HG03378 (cell line): ENCODE measurements around the gene TTC39C.

Experiments
- ATAC-seq: cut with Tn5 transposase; IDR thresholded peaks from one replicate; pipeline ENCODE4 v1.9.1; 2021; ENCODE audit warnings: mild to moderate bottlenecking, moderate library complexity; ENCODE audit not compliant: unreplicated experiment

Gene TTC39C

GRCh38 chr18:23990474-23991410 lies 23.8 kb upstream of the TTC39C start:
- no peak for ATAC-seq

DNA sequence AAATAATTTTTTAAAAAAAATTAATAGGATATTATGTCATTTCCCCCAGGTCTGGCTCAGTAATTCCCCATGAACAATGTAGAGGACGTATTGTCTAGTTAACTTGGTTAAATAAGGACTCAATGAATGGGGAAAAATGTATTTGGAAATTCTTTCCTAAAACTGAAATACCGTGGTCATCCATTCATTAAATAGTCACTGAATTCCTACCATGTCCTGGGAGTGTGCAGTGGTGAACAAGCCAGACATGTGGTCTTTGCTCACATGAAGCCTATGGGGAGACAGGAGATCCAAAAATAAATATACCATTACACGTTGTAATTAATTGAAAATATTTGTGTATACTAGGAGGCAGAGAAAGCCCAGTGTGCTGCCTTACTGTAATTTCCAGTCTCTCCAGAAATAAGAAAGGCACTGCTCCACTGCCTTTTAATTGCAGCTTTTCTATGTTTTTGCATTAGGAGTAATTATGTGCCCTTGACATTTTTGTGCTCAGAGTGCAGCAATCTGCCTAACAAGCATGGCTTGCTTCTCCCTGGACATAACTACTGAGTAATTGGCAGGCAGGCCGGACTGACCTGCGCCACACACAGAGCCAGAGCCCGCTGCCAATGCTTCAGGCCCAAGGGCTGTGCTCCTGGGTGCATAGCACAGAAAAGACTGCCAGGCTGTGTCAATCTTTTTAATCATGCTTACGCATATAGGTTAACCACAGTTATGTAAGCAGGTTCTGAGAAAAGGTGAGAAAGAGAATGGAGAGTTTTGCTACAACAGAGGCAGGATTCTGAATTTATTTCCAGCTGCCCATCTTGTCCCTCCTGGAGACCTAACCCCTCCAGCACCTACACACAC lies 22.2 kb upstream of the TTC39C start:
- ATAC-seq: peak; percentile 46

GRCh38 chr18:23992941-23993280 lies 21.6 kb upstream of the TTC39C start:
- no peak for ATAC-seq

DNA sequence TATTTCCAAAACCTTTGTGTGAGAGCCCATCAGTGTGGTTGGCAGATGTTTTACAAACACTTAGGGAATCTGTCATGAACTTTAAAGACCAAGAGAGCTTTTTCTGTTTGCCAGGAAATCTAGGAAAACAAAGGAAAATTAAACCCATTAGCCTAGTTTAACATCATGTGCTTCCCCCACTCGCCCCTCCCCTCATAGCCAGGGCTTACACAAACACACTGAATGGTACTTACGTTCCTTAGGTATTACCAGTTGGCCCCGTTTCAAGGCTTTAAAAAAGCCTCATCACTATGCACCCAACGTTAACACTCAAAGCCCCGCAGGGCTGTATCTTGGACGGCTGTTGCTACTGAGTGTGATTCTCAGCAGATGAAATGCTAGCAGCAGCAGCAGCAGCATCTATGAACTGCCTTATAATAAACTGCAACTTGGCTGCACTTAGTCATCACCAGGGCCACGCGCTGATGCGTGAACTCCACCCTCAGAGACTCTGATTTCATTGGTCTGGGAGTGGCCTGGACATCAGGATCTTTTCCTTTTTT lies 20.1 kb upstream of the TTC39C start:
- ATAC-seq: peak; percentile 38

DNA sequence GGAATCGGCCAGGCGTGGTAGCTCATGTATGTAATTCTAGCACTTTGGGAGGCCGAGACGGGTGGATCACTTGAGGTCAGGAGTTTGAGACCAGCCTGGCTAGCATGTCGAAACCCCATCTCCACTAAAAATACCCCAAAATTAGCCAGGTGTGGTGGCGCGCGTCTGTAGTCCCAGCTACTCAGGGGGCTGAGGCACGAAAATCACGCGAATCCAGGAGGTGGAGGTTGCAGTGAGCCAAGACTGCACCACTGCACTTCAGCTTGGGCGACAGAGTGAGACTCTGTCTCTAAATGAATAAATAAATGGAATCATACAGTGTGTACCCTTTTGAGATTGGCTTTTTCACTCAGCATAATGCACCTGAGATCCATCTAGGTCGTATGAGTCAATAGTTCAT lies 19.4 kb upstream of the TTC39C start:
- peak; percentile 2 for ATAC-seq

GRCh38 chr18:23998018-23998417 lies 16.5 kb upstream of the TTC39C start:
- no peak for ATAC-seq

DNA sequence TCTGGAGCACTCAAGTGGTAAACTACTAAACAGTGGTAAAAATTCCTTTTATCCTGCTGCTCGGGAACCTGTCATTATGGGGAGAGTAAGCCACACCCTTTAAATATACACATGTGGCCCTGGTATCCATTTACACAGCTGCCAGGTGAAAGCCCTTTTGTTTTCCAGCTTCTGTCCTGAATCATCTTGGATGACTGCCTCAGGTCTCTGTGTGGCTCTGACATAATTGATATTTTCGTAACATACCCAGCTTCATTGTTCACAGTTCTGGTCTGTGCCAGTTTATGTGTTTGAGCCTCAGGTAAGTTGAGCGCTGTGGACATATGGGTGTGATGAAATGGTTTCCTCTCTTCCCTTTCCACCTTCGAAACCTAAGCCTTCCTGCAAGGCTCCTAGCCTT lies 15.7 kb upstream of the TTC39C start:
- no peak for ATAC-seq

DNA sequence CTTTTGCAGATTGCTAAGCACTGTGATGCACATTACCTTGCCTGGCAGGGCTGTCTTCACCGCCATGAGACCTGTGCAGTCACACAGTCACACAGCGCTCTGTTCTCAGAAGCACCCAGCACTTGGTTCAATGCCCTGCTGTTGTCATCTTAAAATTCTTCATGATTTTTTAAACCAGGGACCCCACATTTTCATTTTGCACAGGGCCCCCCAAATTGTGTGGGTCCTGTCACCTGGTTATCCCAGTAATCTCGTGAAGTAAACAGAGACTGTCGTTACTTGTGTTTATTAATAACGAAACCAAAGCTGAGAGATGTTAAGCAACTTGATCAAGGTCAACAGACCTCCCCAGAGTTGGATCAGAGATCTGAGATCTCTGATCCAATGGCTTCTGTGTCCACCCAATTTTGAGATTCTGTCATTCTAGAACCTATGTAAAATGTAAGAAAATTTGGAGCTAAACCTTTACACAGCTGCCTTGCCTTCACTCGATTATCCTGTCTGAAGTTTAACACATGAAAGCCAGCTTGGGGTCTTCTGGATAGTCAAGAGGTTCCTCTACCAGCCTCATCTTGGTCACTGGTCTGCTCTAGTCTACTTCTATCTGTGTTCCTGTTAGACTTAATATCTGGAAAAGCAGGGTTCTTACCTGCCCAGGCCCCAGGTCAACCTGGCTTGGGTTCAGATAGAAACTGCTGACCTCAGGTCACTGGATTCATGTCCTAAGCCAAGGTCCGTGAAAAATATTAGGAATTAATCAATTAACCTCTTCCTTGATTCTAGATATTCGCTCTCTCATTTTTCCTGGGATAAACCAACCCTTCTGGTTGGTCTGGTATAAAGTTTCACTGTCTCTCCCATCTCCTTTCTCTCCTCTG lies 13.7 kb upstream of the TTC39C start:
- peak; percentile 48 for ATAC-seq

DNA sequence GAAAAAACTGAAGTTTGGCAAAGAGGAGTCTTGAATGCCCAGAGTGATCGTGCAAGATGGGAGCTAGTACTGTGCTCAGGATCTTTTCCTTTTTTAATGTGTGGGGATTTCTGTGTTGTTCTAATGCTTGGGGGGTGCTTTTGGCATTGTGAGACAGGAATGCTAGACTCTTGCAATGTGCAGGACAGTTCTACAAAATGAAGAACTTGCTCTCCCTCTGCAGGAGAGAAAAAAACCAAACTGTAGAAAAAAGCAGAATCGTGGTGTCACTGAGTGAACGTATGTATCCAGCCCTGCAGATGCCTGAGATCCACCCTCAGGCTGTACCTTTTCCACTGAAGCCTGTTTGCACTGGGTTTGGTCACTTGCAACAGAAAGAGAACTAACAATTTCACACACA lies 12.1 kb upstream of the TTC39C start:
- no peak for ATAC-seq

- ATAC-seq: no peak
Measured at GRCh38 chr18:24003288-24003687, 11.3 kb upstream of the TTC39C start.

DNA sequence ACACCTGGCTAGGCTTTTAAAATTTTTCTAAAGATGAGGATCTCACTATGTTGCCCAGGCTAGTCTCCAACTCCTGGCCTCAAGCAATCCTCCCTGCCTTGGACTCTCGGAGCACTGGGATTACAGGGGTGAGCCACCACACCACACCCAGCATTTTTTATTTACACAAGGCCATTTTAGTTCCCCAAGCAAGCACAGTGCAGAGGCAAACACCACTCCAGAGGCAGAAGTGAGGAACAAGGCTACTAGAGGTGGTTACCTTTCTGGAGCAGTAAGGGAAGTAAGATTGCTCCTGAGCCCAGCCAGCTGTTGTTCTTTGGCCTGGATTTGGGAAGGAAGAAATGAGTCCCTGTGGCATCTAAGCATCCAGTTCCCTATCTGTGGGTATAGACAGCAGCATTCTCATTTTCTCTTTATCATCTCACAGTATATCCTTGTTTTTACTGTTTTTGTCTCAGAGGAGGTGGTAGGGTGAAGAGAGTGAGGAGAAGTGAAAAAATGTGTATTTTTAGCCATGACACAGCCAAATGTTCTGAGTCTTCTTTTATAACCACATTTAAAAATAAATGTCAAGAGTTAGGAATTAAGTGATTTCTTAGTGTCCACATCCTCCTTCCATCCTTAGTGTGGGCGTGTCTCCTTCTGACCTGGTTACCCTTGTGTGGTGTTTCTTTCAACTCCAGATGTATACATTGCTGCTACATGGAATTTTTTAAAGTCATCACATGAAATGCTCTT lies 10.5 kb upstream of the TTC39C start:
- ATAC-seq: no peak

DNA sequence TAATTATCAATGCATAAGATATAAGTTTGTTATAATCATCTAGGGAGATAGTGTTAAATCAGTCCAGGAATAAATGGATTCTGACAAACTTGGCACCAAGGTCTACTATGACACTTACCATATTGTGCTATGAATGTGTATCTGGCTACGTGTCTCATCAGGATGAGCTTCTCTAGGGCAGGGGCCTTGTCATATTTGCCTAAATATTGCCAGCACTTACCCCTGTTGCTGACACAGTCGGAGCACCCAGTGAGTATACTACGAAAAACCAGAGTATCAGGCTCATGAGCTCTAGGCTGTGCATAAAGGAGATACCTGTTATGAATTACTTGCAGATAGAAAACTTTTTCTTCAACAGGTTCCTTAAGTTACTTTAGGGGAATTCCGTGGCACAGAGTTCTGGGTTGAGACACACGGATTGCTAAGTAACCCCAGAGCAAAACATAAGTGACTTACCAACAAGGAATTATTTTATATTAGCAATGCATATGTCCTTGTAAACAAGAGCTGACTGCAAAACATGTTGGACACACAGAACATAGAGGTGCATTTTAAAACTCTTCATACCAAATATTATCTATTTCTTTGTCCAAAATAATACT lies 7.7 kb upstream of the TTC39C start:
- ATAC-seq: no peak

GRCh38 chr18:24009246-24009645 lies 5.3 kb upstream of the TTC39C start:
- ATAC-seq: no peak

DNA sequence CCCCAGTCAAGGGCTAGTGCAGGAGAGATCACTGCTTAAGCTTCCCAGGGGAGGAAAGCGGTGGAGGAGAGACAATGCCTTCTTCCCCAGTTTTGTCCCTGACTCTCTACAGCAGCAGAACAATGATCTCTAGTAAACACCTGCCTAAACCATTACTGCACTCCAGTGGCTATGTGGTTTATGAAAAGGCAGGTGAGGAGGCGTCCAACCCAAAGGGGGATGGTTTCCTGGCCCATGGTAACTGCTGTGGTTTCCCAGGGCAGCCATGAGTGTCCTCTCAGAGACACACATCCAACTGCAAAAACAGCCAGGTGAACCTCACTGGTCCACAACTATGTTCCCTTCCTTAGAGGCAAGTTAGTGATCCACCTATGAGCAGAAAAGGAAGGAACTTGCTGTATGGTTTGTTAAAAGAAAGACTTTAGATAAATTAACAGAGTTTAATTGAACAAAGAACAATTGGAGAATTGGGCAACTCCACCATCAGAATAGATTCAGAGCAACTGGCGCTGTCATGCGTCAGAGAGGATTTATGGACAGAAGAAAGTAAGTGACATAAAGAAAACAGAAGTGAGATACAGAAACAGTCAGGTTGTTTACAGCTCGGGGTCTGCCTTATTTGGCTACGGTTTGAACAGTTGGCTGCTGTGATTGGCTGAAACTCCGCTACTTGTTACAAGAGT lies 4.8 kb upstream of the TTC39C start:
- ATAC-seq: peak; percentile 59

- ATAC-seq: no peak
Measured at GRCh38 chr18:24010673-24011072, 3.9 kb upstream of the TTC39C start.

DNA sequence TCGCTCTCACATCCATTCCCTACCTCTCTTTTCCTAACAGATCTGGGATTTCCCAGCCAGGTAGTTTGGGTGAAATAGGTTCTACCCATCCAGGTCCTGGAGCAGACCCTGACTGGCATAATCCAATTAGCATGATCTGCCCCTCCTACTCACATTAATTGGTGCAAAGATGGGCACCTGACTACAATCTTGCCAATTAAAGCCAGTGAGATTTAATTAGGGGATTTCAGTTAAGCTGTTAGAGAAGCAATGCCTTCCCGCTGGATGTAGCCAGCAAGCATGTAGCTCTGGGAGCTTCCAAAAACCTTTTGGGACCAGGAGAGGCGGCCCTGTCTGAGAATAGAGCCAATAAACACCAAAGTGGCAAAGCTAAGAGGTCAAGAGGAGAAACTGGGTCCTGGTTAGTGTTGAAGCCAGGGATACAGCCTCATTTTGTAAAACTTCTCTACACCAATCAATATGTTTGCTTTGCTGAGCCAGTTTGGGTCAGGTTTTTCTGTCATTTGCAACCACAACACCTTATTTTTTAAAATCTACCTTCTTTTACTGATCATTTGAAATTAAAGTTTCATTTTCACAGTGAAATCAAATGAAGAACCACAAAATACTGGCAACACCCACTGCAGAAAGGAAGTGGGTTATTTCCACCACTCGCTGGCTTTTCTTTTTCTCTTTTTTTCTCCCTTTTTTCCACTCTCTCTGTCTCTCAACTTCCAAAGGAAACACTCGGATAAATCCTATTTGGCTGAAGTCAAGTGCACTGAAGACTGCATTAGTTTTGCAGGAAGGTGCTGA lies 3.2 kb upstream of the TTC39C start:
- ATAC-seq: no peak

DNA sequence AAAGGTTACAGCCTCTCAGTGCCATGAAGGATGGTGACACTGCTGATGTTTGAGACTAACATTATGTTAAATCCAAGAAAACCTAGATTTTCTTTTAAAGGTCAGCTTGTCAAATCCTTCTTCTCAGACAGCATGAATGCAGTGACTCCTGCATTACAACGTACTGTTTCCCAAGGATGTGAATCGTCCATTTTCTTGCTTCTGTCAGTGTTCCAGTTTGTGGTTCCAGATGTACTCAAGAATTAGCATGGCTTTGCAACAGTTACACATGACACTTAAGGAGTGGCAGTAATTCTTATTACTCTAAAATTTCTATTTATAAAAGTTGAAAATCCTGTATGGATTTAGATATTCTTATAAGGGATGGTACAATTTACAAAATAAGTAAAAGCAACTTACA lies 1.5 kb upstream of the TTC39C start:
- no peak for ATAC-seq

GRCh38 chr18:24014986-24015638 lies 558 bp downstream of the TTC39C start:
- no peak for ATAC-seq
